Lower lobe of right lung (tissue), 2 donors: ENCODE measurements around the gene FANCB. TPM values are rescaled to one million over a fixed set of nuclear protein-coding genes. Genes with fewer than 3 reads are reported as not detected.

ENCODE experiments used
- ATAC-seq, 2 donors: fragments of 200-7000 bp; cut with Tn5 transposase; one replicate each; pipeline ENCODE4 v1.9.1; 2020 to 2022; ENCODE audit warnings: mild to moderate bottlenecking in 2 of 2, moderate library complexity in 2 of 2
- DNase-seq: peaks from one replicate; pipeline ENCODE4 v3.0.0-alpha.2; 2020
- H3K27ac ChIP-seq: fragments of 200-600 bp; one replicate; pipeline ENCODE4 v1.8.0; 2022
- H3K27me3 ChIP-seq: fragments of 200-600 bp; one replicate; pipeline ENCODE4 v1.8.0; 2022; ENCODE audit warnings: low read depth
- H3K36me3 ChIP-seq: fragments of 200-600 bp; one replicate; pipeline ENCODE4 v1.8.0; 2022; ENCODE audit warnings: mild to moderate bottlenecking
- H3K4me1 ChIP-seq: fragments of 200-600 bp; one replicate; pipeline ENCODE4 v1.8.0; 2022
- H3K4me3 ChIP-seq: fragments of 200-600 bp; one replicate; pipeline ENCODE4 v1.8.0; 2022; ENCODE audit warnings: mild to moderate bottlenecking
- H3K9me3 ChIP-seq: fragments of 200-600 bp; one replicate; pipeline ENCODE4 v1.8.0; 2022
- intact Hi-C: fragments of 100-400 bp; cut with DNase I; formaldehyde crosslinking; loops from one replicate; pipeline ENCODE4 v1.11.0; 2022
- total RNA-seq: library from RNA; stranded (reverse); fragmentation: NEBNext Ultra II Directional; extraction: Animal tissue kit (Norgen Biotek cat#: 25700); gene quantifications from one replicate; pipeline ENCODE4 v1.2.1, GENCODE V29; 2021
- TF ChIP-seq, protein P1 (sequence below): fragments of 200-600 bp; IDR thresholded peaks from one replicate; pipeline ENCODE4 v1.8.0; 2022; ENCODE audit warnings: antibody characterized with exemption, mild to moderate bottlenecking
- donor health status: DM: no; HTN: yes; CAD: no; lungs with severe emphysema.

The FANCB gene
- total RNA-seq, 1 donor from 2014 or later: 1.5 TPM

DNA sequence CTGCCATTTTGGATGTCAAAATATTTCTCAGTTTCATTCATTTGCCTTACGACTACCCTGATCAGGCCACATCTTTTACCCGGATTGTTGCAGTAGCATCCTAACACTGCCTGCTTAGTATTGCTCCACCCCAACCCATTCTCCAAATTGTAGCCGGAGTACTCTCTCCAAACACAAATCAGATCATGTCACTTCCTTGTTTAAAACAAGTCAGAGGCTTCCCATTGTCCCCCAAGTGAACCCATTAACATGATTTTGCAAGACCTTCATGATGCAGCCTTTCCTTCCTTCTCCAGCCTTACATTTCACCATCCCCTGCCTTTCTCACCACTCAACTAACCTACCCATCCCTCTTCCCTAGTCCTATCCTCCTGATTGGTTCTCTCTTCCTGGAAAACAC, 53.1 kb downstream of the FANCB start:
- ATAC-seq (peak; percentile 24 to 47), DNase-seq (no peak)
- Histone ChIP-seq H3K9me3 (no peaks in the 10 kb centered on the region), H3K4me1 (no peaks in the 10 kb centered on the region), H3K27me3 (no peaks in the 10 kb centered on the region), H3K36me3 (no peaks in the 10 kb centered on the region), H3K27ac (no peak overlapping the region), H3K4me3 (no peak overlapping the region)
- TF ChIP-seq, protein P1, sequence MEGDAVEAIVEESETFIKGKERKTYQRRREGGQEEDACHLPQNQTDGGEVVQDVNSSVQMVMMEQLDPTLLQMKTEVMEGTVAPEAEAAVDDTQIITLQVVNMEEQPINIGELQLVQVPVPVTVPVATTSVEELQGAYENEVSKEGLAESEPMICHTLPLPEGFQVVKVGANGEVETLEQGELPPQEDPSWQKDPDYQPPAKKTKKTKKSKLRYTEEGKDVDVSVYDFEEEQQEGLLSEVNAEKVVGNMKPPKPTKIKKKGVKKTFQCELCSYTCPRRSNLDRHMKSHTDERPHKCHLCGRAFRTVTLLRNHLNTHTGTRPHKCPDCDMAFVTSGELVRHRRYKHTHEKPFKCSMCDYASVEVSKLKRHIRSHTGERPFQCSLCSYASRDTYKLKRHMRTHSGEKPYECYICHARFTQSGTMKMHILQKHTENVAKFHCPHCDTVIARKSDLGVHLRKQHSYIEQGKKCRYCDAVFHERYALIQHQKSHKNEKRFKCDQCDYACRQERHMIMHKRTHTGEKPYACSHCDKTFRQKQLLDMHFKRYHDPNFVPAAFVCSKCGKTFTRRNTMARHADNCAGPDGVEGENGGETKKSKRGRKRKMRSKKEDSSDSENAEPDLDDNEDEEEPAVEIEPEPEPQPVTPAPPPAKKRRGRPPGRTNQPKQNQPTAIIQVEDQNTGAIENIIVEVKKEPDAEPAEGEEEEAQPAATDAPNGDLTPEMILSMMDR: no peak
- intact Hi-C loops: no loop called here

DNA sequence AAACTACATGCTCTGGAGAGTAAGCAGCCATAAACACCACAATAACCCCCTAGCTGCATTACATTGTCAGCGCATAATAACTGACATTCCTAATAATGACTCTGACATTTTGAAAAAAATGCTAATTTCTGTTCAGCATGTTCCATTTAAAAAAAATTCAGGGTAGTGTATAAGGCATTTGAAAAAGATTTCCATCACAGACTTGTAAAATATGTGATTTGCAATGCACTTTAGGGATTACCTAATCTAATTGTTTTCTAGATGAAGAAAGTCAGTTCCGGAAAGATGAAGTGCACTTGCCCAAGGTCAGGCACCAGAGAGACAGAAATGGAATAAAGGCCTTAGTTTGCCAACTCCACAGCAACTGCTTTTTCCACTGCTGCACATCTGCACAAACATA, 55.3 kb downstream of the FANCB start:
- DNase-seq: no peak
- intact Hi-C loops: no loop called here

DNA sequence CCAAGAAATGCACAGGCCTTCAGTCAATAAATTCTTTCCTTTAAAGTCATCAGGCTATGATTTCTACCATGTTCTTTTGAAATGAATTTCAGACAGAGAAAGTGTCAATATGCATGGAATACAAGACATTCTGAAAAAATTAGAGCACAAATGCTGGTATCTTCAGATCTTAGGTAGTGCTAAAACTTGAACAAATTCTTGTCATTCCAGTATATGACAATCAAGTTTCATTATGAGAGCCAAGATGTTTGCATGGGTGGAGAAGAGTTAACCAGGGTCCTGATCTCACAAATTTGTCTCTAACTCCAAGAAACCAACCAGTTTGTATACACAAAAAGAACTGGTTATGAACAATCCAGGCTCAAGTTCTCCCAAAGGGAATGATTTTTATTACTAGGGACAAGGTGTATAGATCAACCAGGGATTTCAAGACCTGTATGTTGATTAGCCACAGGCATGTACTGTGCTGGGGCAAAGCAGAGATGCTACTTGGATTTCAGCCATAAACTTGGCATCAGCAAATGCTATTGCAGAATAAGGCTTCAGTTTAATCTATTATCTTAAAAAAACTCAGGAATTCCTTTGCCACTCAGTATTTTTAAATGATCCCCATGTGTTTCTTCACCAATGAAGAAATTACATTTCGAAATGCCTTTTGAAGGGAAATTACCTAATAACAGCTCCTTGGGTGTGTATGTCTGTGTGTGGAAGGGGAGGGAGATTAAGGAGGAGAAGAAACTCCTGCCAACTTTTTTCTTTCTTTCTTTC, 69.7 kb downstream of the FANCB start:
- TF ChIP-seq, protein P1: no peak
- intact Hi-C loops: no loop called here
- Histone ChIP-seq H3K4me1 (no peaks in the 10 kb centered on the region), H3K27ac (no peak overlapping the region), H3K9me3 (no peaks in the 10 kb centered on the region), H3K4me3 (no peak overlapping the region), H3K27me3 (no peaks in the 10 kb centered on the region), H3K36me3 (no peaks in the 10 kb centered on the region)
- DNase-seq: no peak
- ATAC-seq: no peak

More for the DNA sequence above, 55.3 kb downstream of the FANCB start:
- no peaks in the 10 kb centered on the region for H3K9me3 ChIP-seq
- no peaks in the 10 kb centered on the region for H3K4me1 ChIP-seq
- H3K27ac ChIP-seq: no peak overlapping the region
- H3K27me3 ChIP-seq: no peaks in the 10 kb centered on the region
- TF ChIP-seq, protein P1: no peak
- H3K36me3 ChIP-seq: no peaks in the 10 kb centered on the region
- no peak for ATAC-seq
- no peak overlapping the region for H3K4me3 ChIP-seq

DNA sequence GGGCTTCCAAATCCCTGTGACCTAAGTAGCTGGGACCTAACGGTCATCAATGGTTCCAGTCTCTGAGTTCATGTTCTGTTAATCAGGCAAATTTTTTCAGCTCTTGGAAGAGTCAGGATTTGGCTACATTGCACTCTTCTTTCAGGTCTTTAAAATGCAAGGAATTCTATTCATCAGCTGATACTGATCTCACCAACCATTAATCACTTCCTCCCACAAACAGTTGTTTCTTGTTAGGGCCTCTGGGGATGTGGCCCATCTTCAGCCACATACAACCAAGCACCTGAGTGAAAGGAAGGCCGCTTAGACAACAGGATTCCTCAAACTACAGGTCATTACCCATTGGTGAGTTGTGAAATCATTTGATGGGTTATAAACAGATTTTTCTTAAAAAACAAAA, 71.7 kb downstream of the FANCB start:
- Histone ChIP-seq H3K4me1 (no peaks in the 10 kb centered on the region), H3K36me3 (no peaks in the 10 kb centered on the region), H3K9me3 (no peaks in the 10 kb centered on the region), H3K4me3 (no peak overlapping the region), H3K27ac (no peak overlapping the region), H3K27me3 (no peaks in the 10 kb centered on the region)
- TF ChIP-seq, protein P1: no peak
- intact Hi-C loops: no loop called here
- ATAC-seq: no peak
- DNase-seq: no peak

DNA sequence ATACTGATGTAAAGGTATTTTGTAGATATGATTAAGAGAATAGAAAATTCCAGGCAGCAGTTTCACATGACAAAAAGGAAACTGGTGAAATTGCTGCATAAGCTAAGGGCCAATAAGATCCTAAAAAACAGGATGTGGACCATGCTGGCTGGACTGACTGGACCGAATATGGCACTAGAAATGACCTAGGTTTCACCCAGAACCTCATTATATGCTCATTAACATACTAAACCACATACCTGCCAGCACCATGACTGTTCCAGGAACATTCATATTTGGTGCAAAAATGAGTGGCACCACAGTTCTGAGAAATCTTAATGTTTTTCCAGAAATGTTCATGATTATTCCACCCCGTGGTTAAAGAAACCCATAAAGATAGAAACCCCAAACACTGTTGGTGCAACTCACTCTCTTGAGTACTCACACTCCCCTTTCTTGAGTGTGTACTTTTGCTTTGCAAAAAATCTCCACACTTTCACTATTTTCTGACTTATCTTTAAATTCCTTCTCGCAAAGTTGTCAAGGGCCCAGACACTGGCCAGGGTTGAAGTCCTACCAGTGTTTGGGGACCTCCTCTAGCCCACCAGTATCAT, 74.0 kb downstream of the FANCB start:
- ATAC-seq: no peak

More for the DNA sequence above, 74.0 kb downstream of the FANCB start:
- no peaks in the 10 kb centered on the region for H3K27me3 ChIP-seq
- TF ChIP-seq, protein P1: no peak
- no peaks in the 10 kb centered on the region for H3K9me3 ChIP-seq
- DNase-seq: no peak
- H3K36me3 ChIP-seq: no peaks in the 10 kb centered on the region
- no peak overlapping the region for H3K27ac ChIP-seq
- intact Hi-C loops: no loop called here
- H3K4me3 ChIP-seq: no peak overlapping the region
- H3K4me1 ChIP-seq: no peaks in the 10 kb centered on the region

Other genes with a start within 250 kb of the FANCB start
- gene MOSPD2, start 352 bp upstream of the FANCB start, total RNA-seq: 39.8 TPM